WTC11 (cell line): ENCODE results near the gene BCL2L11. TPM values are rescaled to one million over a fixed set of nuclear protein-coding genes. Genes with fewer than 3 reads are reported as not detected.

ENCODE experiments used
- ATAC-seq: fragments of 200-7000 bp; cut with Tn5 transposase; 2 replicates; pipeline ENCODE4 v1.10.0; 2021; ENCODE audit warnings: mild to moderate bottlenecking, moderate library complexity
- CTCF ChIA-PET: fragments of 300-600 bp; sonication (Branson Sonifier 250); formaldehyde crosslinking; loops from one replicate; lab custom pipeline; 2021; ENCODE audit warnings: antibody characterized with exemption; lab: Charles Lee
- POLR2A ChIA-PET: fragments of 350-600 bp; sonication (Branson Sonifier 250); formaldehyde crosslinking; loops from one replicate; lab custom pipeline; 2021; ENCODE audit warnings: antibody characterized with exemption; lab: Charles Lee
- DNase-seq: peaks from one replicate; pipeline ENCODE4 v3.0.0; 2021; ENCODE audit warnings: low spot score
- H3K27ac Mint-ChIP-seq: 2 replicates; pipeline ENCODE4 v1.8.0; 2021; ENCODE audit warnings: mixed read lengths
- H3K27me3 Mint-ChIP-seq: 2 replicates; pipeline ENCODE4 v1.8.0; 2021; ENCODE audit warnings: low read depth, mild to moderate bottlenecking, moderate library complexity, mixed read lengths
- H3K36me3 Mint-ChIP-seq: 2 replicates; pipeline ENCODE4 v1.8.0; 2021; ENCODE audit warnings: mixed read lengths
- H3K4me1 Mint-ChIP-seq: 2 replicates; pipeline ENCODE4 v1.8.0; 2022; ENCODE audit warnings: mixed read lengths
- H3K4me3 Mint-ChIP-seq: 2 replicates; pipeline ENCODE4 v1.8.0; 2021; ENCODE audit warnings: mild to moderate bottlenecking, moderate library complexity, mixed read lengths
- H3K9me3 Mint-ChIP-seq: 2 replicates; pipeline ENCODE4 v1.8.0; 2021; ENCODE audit warnings: mixed read lengths
- AR ChIP-seq: fragments of 250-450 bp; sonication (Bioruptor Pico); IDR thresholded peaks from 2 replicates; pipeline ENCODE4 v1.9.0; 2021; ENCODE audit warnings: mild to moderate bottlenecking
- ARID4B ChIP-seq: sonication (generic); formaldehyde crosslinking; IDR thresholded peaks from 2 replicates; pipeline ENCODE4 v1.8.0; 2023; ENCODE audit warnings: missing genetic modification reagents, mild to moderate bottlenecking, borderline replicate concordance
- ATF3 ChIP-seq: sonication (generic); formaldehyde crosslinking; conservative IDR thresholded peaks from 2 replicates; pipeline ENCODE4 v1.8.1; 2022; ENCODE audit warnings: mild to moderate bottlenecking, missing genetic modification reagents
- ELF4 ChIP-seq: sonication (generic); formaldehyde crosslinking; IDR thresholded peaks from 2 replicates; pipeline ENCODE4 v1.8.1; 2022; ENCODE audit warnings: low read depth, mild to moderate bottlenecking, moderate library complexity, missing genetic modification reagents
- ETV6 ChIP-seq: sonication (generic); formaldehyde crosslinking; IDR thresholded peaks from 2 replicates; pipeline ENCODE4 v1.8.1; 2022; ENCODE audit warnings: mild to moderate bottlenecking, missing genetic modification reagents
- GTF2I ChIP-seq: fragments of 250-450 bp; sonication (Bioruptor Pico); conservative IDR thresholded peaks from 2 replicates; pipeline ENCODE4 v1.4.0; 2021; ENCODE audit warnings: mild to moderate bottlenecking
- HMGA2 ChIP-seq: fragments of 250-450 bp; sonication (Bioruptor Pico); IDR thresholded peaks from 2 replicates; pipeline ENCODE4 v1.4.0; 2021; ENCODE audit warnings: mild to moderate bottlenecking, moderate library complexity
- JAZF1 ChIP-seq: fragments of 250-450 bp; sonication (Bioruptor Pico); IDR thresholded peaks from 2 replicates; pipeline ENCODE4 v1.9.0; 2021; ENCODE audit warnings: moderate library complexity, mild to moderate bottlenecking, inconsistent platforms
- JUN ChIP-seq: sonication (generic); formaldehyde crosslinking; IDR thresholded peaks from 2 replicates; pipeline ENCODE4 v1.8.0; 2023; ENCODE audit warnings: mild to moderate bottlenecking, missing genetic modification reagents
- MLX ChIP-seq: sonication (generic); formaldehyde crosslinking; IDR thresholded peaks from 2 replicates; pipeline ENCODE4 v1.8.1; 2023; ENCODE audit warnings: mild to moderate bottlenecking, missing genetic modification reagents, moderate library complexity
- NFYB ChIP-seq: sonication (generic); formaldehyde crosslinking; conservative IDR thresholded peaks from 2 replicates; pipeline ENCODE4 v1.8.0; 2022; ENCODE audit warnings: low read depth, missing genetic modification reagents
- NR1H2 ChIP-seq: sonication (generic); formaldehyde crosslinking; IDR thresholded peaks from 2 replicates; pipeline ENCODE4 v1.9.0; 2021; ENCODE audit warnings: mild to moderate bottlenecking, moderate library complexity, missing genetic modification reagents
- TEAD4 ChIP-seq: sonication (generic); formaldehyde crosslinking; IDR thresholded peaks from 2 replicates; pipeline ENCODE4 v1.8.0; 2022; ENCODE audit warnings: mild to moderate bottlenecking, missing genetic modification reagents
- ZBTB43 ChIP-seq: sonication (generic); formaldehyde crosslinking; IDR thresholded peaks from 2 replicates; pipeline ENCODE4 v1.8.1; 2023; ENCODE audit warnings: mild to moderate bottlenecking, missing genetic modification reagents
- ZNF121 ChIP-seq: sonication (generic); formaldehyde crosslinking; IDR thresholded peaks from 2 replicates; pipeline ENCODE4 v1.8.0; 2023; ENCODE audit warnings: missing genetic modification reagents
- ZNF138 ChIP-seq: sonication (generic); formaldehyde crosslinking; conservative IDR thresholded peaks from 2 replicates; pipeline ENCODE4 v1.8.1; 2022; ENCODE audit warnings: mild to moderate bottlenecking, moderate library complexity, missing genetic modification reagents
- ZNF396 ChIP-seq: fragments of 250-450 bp; sonication (Bioruptor Pico); IDR thresholded peaks from 2 replicates; pipeline ENCODE4 v1.8.0; 2021; ENCODE audit warnings: mild to moderate bottlenecking, moderate library complexity, borderline replicate concordance
- ZNF425 ChIP-seq: fragments of 250-450 bp; sonication (Bioruptor Pico); conservative IDR thresholded peaks from 2 replicates; pipeline ENCODE4 v1.9.0; 2021; ENCODE audit warnings: mild to moderate bottlenecking
- ZNF512 ChIP-seq: sonication (generic); formaldehyde crosslinking; IDR thresholded peaks from 2 replicates; pipeline ENCODE4 v1.8.1; 2022; ENCODE audit warnings: missing genetic modification reagents, borderline replicate concordance
- ZNF671 ChIP-seq: fragments of 250-450 bp; sonication (Bioruptor Pico); IDR thresholded peaks from 2 replicates; pipeline ENCODE4 v1.8.0; 2021; ENCODE audit warnings: mild to moderate bottlenecking
- ZSCAN18 ChIP-seq: fragments of 250-450 bp; sonication (Bioruptor Pico); IDR thresholded peaks from 2 replicates; pipeline ENCODE4 v2.1.2; 2022; ENCODE audit warnings: mild to moderate bottlenecking, moderate library complexity
- total RNA-seq: library from RNA; stranded (reverse); gene quantifications from 3 replicates; pipeline ENCODE4 v1.2.3, GENCODE V29; 2021

Gene BCL2L11
- total RNA-seq, 1 experiment from 2014 or later: 19.3 TPM

- TF ChIP-seq ZNF671: no peak
- no peak for TF ChIP-seq ZNF138 (CRISPR knock-in tag)
- no peak for TF ChIP-seq JUN (CRISPR knock-in tag)
- TF ChIP-seq ZNF121 (CRISPR knock-in tag): no peak
- TF ChIP-seq TEAD4 (CRISPR knock-in tag): no peak
- TF ChIP-seq HMGA2 (CRISPR knock-in tag): no peak
Observed at GRCh38 chr2:111154758-111155157, 34.0 kb downstream of the BCL2L11 start (continued).

GRCh38 chr2:111155610-111156009 is 34.9 kb downstream of the BCL2L11 start:
- H3K4me3 Mint-ChIP-seq: no peak overlapping the region
- H3K27ac Mint-ChIP-seq: no peak overlapping the region
- H3K27me3 Mint-ChIP-seq: no peaks in the 10 kb centered on the region
- H3K4me1 Mint-ChIP-seq: peaks cover 20% of the 10 kb centered on the region
- TF ChIP-seq JUN (CRISPR knock-in tag): no peak
- TF ChIP-seq ZBTB43 (CRISPR knock-in tag): no peak
- no peak for TF ChIP-seq ATF3 (CRISPR knock-in tag)
- no peak for TF ChIP-seq AR
- TF ChIP-seq NR1H2 (CRISPR knock-in tag): no peak
- TF ChIP-seq ETV6 (CRISPR knock-in tag): no peak
- no peak for TF ChIP-seq GTF2I (CRISPR knock-in tag)
- TF ChIP-seq ARID4B (CRISPR knock-in tag): no peak
- no peak for TF ChIP-seq ELF4 (CRISPR knock-in tag)
- TF ChIP-seq TEAD4 (CRISPR knock-in tag): no peak
- no peak for TF ChIP-seq NFYB (CRISPR knock-in tag)
- TF ChIP-seq ZSCAN18: no peak
- no peak for TF ChIP-seq ZNF396 (CRISPR knock-in tag)
- no peak for TF ChIP-seq MLX (CRISPR knock-in tag)
- TF ChIP-seq ZNF512 (CRISPR knock-in tag): no peak
- no peak for TF ChIP-seq JAZF1
- TF ChIP-seq ZNF425 (CRISPR knock-in tag): no peak
- TF ChIP-seq, all 79 proteins: peak for 0
- no peaks in the 10 kb centered on the region for H3K9me3 Mint-ChIP-seq
- DNase-seq: no peak
- peaks cover 49% of the 10 kb centered on the region for H3K36me3 Mint-ChIP-seq
- no peak for ATAC-seq
- CTCF ChIA-PET: no interaction called here
- POLR2A ChIA-PET: no interaction called here
